Chondrocyte (in vitro differentiated cells): ENCODE data around the gene STRIP1. TPM values are rescaled to one million over a fixed set of nuclear protein-coding genes. Genes with fewer than 3 reads are reported as not detected.
A peak's percentile ranks its signal among the peaks of the same experiment; 100 is the strongest.

Source experiments
- DNase-seq: peaks from one replicate; pipeline ENCODE4 v3.0.0; 2021; ENCODE audit warnings: mixed read lengths, low spot score
- H3K27ac Mint-ChIP-seq: one replicate; pipeline ENCODE4 v1.8.0; 2021; ENCODE audit warnings: mild to moderate bottlenecking, moderate library complexity, mixed read lengths; ENCODE audit not compliant: unreplicated experiment
- H3K27me3 Mint-ChIP-seq: 2 replicates; pipeline ENCODE4 v1.8.0; 2021; ENCODE audit warnings: low read depth, mixed read lengths
- H3K36me3 Mint-ChIP-seq: 2 replicates; pipeline ENCODE4 v1.8.0; 2021; ENCODE audit warnings: low read depth, mixed read lengths
- H3K4me1 Mint-ChIP-seq: 2 replicates; pipeline ENCODE4 v1.8.0; 2021; ENCODE audit warnings: low read depth, mild to moderate bottlenecking, mixed read lengths
- H3K4me3 Mint-ChIP-seq: one replicate; pipeline ENCODE4 v1.8.0; 2021; ENCODE audit warnings: mild to moderate bottlenecking, moderate library complexity, mixed read lengths; ENCODE audit not compliant: unreplicated experiment
- H3K9me3 Mint-ChIP-seq: 2 replicates; pipeline ENCODE4 v1.8.0; 2021; ENCODE audit warnings: low read depth, mixed read lengths
- total RNA-seq: library from RNA; stranded (reverse); gene quantifications from 3 replicates; pipeline ENCODE4 v1.2.1, GENCODE V29; 2021
- TF ChIP-seq, protein P1 (sequence below): fragments of 200-600 bp; sonication (generic); IDR thresholded peaks from 2 replicates; pipeline ENCODE4 v1.5.0; 2021; ENCODE audit warnings: antibody characterized with exemption, mild to moderate bottlenecking, moderate library complexity

STRIP1 gene
- total RNA-seq, 1 donor from 2014 or later, result 40.2 TPM

DNA sequence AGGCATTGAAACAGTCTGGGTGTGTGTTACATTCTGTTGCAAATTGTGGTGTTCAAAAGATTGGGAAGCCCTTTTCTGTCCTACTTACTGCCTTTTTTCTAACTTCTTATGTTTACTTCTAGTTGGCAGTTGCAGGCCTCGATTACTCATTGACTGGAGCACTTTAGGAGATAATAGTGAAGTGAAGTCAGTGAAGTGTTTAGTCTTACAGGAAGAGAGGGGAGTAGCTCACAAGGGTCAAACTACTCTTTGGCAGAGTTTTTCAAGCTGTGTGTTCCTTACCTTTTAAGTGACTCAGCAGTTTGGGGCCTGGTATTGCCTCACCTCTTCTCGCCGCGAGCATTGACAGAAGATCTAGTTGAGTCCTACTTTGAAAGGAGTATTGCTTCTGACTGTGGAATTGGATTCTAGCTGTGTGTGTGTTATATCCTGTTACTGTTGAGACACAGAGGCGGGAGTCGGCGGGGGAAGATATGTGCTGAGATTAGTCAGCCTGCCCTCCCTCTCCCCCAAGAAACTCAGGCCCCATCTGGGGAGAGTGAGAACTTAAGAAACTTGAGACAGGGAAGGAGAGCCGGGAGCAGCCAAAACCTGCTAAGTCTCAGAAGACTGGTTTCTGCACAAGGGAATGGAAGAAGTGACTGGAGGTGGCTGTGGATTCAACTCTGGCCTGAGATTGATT, 30.5 kb upstream of the STRIP1 start:
- peak overlapping the region; percentile 94 for H3K27ac Mint-ChIP-seq

DNA sequence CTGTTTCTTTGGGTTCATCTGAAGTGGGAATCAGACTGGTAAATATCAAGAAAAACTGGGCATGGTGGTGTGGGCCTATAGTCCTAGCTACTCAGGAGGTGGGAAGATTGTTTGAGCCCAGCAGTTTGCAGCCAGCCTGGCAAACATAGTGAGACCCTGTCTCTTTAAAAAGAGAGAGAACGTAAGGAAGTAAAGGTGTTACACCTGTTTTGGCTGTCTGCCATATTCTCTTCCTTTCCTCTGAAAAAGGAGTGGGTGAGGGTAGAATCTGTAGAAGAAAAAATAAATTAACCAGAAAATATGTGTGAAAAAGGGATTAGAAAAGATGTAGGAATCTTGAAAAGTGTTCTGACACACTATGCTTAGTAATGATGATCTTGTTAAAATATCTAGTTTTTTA, 29.8 kb upstream of the STRIP1 start:
- H3K27me3 Mint-ChIP-seq, result no peaks in the 10 kb centered on the region
- peak overlapping the region; percentile 46 for H3K4me3 Mint-ChIP-seq
- peak overlapping the region; percentile 94 for H3K27ac Mint-ChIP-seq
- TF ChIP-seq, protein P1, sequence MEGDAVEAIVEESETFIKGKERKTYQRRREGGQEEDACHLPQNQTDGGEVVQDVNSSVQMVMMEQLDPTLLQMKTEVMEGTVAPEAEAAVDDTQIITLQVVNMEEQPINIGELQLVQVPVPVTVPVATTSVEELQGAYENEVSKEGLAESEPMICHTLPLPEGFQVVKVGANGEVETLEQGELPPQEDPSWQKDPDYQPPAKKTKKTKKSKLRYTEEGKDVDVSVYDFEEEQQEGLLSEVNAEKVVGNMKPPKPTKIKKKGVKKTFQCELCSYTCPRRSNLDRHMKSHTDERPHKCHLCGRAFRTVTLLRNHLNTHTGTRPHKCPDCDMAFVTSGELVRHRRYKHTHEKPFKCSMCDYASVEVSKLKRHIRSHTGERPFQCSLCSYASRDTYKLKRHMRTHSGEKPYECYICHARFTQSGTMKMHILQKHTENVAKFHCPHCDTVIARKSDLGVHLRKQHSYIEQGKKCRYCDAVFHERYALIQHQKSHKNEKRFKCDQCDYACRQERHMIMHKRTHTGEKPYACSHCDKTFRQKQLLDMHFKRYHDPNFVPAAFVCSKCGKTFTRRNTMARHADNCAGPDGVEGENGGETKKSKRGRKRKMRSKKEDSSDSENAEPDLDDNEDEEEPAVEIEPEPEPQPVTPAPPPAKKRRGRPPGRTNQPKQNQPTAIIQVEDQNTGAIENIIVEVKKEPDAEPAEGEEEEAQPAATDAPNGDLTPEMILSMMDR, result no peak
- H3K9me3 Mint-ChIP-seq, result no peaks in the 10 kb centered on the region
- DNase-seq, result no peak
- H3K36me3 Mint-ChIP-seq, result peaks cover under 1% of the 10 kb centered on the region
- peaks cover 61% of the 10 kb centered on the region for H3K4me1 Mint-ChIP-seq

More for the DNA sequence above, 30.5 kb upstream of the STRIP1 start:
- DNase-seq, result no peak
- Mint-ChIP-seq H3K36me3 (no peaks in the 10 kb centered on the region), H3K9me3 (no peaks in the 10 kb centered on the region), H3K27me3 (no peaks in the 10 kb centered on the region), H3K4me1 (peaks cover 61% of the 10 kb centered on the region), H3K4me3 (peak overlapping the region; percentile 46)
- TF ChIP-seq, protein P1, result no peak

DNA sequence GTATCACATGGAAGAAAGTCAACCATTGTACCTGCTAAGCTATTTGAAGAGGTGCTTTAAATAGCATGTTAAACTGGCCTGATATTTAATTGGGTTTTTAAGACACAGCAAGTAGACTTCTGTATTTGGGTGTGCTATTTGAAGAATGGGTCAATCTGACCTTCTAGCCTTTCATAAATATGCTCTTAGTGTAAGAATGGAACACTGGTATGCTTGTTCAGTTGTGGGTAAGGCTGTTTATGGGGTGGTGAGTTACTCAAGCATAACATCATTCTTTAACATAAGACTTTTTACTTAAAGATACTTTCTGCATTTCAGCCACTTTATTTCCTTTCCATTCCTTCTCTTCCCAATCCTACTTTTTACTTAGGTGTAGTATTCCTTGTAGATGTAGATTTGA, 28.5 kb upstream of the STRIP1 start:
- H3K27ac Mint-ChIP-seq, result peak overlapping the region; percentile 67

DNA sequence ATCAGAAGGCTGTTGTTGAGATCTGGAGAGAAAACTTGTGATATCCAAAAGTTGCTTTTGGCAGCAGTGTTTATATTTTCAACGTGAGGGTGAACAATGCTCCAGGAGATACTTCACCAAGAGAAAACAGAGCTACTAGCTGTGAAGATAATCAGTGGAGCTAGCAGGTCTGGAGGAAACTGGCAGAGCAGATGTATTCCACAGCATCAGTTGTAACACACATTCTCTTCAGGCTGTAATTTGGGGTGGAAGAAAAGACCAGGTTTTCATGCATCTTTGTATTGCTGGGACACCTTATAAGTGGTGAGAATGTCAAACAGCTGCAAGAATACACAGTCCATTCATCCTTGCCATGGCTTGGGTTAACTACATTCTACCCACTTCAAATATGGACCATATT, 27.9 kb upstream of the STRIP1 start:
- H3K27ac Mint-ChIP-seq, result peak overlapping the region; percentile 67
- H3K9me3 Mint-ChIP-seq, result no peaks in the 10 kb centered on the region
- no peak overlapping the region for H3K4me3 Mint-ChIP-seq
- TF ChIP-seq, protein P1, result no peak
- H3K36me3 Mint-ChIP-seq, result peaks cover 9% of the 10 kb centered on the region
- H3K4me1 Mint-ChIP-seq, result peaks cover 58% of the 10 kb centered on the region
- DNase-seq, result no peak
- H3K27me3 Mint-ChIP-seq, result no peaks in the 10 kb centered on the region

More for the DNA sequence above, 28.5 kb upstream of the STRIP1 start:
- H3K4me3 Mint-ChIP-seq, result no peak overlapping the region
- H3K27me3 Mint-ChIP-seq, result no peaks in the 10 kb centered on the region
- peaks cover 7% of the 10 kb centered on the region for H3K36me3 Mint-ChIP-seq
- TF ChIP-seq, protein P1, result no peak
- DNase-seq, result no peak
- H3K9me3 Mint-ChIP-seq, result no peaks in the 10 kb centered on the region
- H3K4me1 Mint-ChIP-seq, result peaks cover 56% of the 10 kb centered on the region

DNA sequence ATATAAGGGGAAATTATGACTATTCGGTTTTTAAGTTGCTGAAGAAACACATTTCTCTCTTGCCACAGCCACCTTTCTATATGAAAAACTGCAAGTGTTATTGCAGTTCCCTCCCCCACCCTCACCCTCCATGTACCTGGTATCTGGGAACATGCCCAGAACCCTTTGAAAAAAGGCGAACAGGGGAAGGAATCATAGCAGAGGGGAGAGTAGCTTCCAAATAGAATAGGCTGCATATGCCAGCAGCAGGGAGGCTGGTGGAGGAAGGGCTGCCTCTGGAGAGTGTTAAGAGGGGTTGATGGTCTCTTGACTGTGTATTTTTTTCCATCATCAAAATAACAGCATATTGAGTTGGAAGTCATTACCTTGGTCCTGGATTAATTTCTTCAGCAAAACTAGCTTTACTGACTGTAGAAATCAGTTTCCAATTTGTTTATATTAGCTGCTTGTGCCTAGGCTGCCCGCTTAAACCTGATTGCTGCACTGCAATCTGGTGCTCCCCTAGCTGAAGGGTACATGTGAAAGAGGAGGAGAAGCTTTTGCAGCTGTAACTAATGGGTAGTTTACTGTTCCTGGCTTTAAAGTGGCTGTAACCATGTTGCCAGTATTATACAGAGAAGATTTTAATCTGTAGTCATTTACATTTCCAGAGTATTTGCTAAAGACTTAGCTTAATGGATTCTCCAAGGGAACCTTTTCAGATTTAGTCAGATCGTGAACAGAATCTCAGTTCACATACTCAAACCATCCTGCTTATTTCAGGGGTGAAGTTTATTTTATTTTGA, 27.2 kb upstream of the STRIP1 start:
- no peaks in the 10 kb centered on the region for H3K27me3 Mint-ChIP-seq
- H3K4me1 Mint-ChIP-seq, result peaks cover 57% of the 10 kb centered on the region
- no peak overlapping the region for H3K27ac Mint-ChIP-seq
- no peak overlapping the region for H3K4me3 Mint-ChIP-seq
- TF ChIP-seq, protein P1, result no peak
- H3K9me3 Mint-ChIP-seq, result no peaks in the 10 kb centered on the region
- no peak for DNase-seq
- H3K36me3 Mint-ChIP-seq, result peaks cover 13% of the 10 kb centered on the region
